ENCODE data around the gene RAD51B.

DNA sequence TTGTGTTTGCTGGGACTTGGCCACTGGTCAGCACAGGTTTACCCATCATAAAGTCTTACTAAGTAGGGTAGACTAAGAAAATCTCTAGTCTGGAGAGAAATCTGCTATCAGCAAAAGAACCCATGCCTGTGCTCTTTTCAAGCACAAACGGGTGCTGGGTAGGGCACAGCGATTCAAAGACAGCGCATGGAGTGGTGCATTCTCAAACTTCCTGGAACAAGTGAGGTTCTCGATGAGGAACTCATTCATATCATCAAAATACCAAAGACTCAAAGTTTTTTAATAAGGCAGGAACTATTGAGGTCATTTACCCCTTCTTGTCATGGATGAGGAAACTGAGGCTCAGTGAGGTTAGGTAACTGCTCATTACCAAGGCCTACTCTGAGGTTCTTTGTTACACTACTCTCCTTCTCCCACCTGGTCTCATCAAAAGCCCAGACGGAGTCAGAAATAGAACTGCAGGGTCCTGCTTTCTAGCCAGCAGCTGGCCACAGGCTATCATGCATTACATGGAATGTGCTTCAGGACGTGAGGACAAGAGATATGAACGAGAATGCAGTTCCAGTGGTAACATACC lies 583.0 kb downstream of the RAD51B start:
- TF ChIP-seq, protein P1, sequence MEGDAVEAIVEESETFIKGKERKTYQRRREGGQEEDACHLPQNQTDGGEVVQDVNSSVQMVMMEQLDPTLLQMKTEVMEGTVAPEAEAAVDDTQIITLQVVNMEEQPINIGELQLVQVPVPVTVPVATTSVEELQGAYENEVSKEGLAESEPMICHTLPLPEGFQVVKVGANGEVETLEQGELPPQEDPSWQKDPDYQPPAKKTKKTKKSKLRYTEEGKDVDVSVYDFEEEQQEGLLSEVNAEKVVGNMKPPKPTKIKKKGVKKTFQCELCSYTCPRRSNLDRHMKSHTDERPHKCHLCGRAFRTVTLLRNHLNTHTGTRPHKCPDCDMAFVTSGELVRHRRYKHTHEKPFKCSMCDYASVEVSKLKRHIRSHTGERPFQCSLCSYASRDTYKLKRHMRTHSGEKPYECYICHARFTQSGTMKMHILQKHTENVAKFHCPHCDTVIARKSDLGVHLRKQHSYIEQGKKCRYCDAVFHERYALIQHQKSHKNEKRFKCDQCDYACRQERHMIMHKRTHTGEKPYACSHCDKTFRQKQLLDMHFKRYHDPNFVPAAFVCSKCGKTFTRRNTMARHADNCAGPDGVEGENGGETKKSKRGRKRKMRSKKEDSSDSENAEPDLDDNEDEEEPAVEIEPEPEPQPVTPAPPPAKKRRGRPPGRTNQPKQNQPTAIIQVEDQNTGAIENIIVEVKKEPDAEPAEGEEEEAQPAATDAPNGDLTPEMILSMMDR (conservative IDR thresholded peaks at IDR 0.05; ENCODE audit: low read depth, low read length): no peak
- no peak for TF ChIP-seq EZH2 (IDR thresholded peaks at IDR 0.05; ENCODE audit: low read length, unreplicated experiment)

Data from PC-3 (cell line).